Ecto neural progenitor cell (in vitro differentiated cells): ENCODE results near the gene NDUFS4.
"Not testable (repeated sequence)": the region's sequence is repeated elsewhere in the genome, so short reads cannot be mapped to it uniquely, and the experiment has no call there.

ENCODE experiments used
- DNase-seq: peaks from one replicate; pipeline ENCODE4 v3.0.0-alpha.2; 2018; ENCODE audit warnings: low spot score

NDUFS4 gene

DNA sequence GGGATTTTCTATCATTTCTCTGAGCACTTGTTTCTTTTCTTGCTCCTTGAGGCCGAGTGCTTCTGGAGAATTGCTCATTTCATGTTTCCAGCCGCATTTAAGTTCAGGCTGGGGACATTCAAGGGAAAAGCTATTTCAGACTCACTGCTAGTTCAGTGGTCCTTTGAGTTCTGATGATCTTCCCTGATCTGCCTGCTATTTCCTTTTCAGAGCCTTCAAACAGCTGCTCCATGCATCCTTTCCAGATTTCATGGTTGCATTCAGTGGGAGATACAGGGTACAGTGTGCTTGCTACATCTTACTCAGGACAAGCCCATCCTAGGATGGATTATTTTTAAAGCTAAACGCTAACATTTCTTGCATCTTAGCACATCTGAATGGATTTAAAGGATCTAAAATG, 14.7 kb downstream of the NDUFS4 start:
- DNase-seq: no peak

DNA sequence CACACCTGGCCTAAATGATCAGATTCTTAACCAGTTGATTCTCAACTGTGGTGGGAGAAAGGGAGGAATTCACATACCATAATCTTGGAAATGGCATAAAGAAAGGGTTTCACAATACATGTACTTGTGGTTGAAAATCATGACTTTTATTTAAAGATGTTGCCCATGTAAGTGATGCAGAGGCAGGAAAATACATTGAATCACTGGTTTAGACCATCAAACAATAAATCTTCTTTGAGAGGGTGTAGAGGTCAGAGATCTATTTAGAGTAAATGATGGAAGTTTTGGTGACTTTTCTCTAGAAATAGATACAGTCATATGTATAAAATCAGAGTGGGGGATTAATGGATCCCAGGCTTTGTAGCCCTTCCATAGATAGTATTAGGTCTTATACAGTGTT, 15.4 kb downstream of the NDUFS4 start:
- no peak for DNase-seq

DNA sequence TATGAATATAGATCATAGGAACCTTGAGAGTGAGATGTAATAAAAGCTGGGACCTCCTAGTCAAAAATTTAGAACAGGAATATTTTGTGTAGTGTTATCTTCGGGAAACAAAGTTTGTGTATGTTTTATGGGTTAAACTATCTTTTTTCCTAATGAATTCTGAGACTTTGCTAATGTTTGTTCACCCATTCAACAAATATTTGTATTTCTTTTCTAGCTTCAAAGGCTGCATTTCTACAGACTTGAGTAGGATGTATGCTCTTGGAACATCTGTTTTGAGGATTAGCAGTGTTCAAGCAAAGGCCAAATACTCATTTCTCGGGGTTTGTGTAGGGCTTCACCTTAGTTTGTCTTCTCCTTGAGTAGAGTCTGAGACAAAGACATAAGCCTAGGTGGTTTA, 16.2 kb downstream of the NDUFS4 start:
- no peak for DNase-seq

DNA sequence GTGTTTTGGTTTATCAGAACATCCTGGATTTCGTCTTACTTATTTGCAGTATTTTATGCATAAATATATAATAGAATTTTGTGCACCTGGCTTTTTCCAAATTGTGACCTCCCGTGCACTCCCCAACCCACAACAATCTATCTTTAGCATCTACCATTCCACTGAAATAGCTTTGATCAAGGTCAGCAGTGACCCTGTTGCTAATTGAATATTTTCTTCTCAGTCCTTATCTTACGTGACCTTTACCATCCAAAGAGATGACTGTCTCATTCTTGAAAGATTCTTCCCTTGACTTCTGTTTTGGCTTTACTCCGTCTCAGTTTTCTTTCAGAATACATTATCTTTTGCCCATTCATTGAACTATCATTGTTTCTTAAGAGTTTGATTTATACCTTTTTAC, 18.4 kb downstream of the NDUFS4 start:
- DNase-seq: no peak

DNA sequence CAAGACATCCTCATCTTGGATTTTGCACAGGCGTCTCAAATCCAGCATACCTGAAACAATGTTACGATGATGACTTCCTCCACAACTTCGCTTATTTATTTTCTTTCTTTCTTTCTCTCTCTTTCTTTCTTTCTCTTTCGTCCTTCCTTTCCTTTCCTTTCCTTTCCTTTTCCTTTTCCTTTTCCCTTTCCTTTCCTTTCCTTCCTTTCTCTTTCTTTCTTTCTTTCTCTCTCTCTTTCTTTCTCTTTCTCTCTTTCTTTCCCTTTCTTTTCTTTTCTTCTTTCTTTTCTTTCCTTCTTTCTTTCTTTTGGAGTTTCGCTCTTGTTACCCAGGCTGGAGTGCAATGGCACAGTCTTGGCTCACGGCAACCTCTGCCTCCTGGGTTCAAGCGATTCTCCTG, 20.1 kb downstream of the NDUFS4 start:
- no peak for DNase-seq

DNA sequence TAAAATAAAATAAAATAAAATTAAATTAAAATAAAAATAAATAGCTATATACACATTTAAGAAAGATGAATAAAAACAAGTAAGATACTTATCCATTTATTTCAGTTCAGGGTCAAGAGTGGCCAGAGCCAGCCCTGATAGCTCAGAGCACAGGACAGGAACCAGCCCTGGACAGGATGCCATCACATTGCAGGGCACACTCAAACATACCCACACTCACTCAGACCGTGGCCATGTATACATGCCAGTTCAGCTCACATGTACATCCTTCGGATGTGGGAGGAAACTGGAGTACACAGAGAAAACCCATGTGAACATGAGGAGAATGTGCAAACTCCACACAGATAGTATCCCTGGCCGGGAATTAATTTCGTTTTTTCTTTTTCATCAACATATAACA, 21.8 kb downstream of the NDUFS4 start:
- no peak for DNase-seq

DNA sequence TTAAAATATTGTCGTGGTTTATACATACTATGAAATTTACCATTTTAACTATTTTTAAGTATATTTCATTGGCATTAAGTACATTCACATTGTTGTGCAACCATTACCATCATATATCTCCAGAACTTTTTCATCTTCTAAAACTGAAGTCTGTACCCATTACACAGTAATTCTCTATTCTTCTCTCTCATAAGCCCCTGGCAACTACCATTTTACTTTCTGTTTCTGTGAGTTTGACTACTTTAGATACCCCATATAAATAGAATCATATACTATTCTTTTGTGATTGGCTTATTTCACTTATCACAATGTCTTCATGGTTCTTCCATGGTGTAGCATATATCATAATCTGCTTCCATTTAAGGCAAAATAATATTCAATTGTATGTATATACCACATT, 30.3 kb downstream of the NDUFS4 start:
- no peak for DNase-seq

DNA sequence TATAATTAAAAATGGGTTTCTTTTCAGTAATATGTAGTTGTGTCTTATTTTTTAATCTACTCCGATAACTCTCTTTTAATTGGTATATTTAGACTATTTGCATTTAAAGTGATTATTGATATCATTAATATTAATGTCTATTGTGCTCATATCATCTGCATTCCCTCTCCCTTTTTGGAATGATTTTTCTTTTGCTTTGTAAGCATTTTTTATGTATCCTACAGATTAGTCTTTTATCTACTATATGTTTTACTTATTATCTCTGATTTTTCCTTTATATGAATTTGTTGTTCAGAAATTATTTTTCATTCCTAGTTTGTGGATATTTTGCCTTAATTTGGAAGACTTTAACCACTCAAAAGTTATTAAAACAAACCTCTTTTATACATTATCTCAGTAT, 34.0 kb downstream of the NDUFS4 start:
- DNase-seq: no peak

DNA sequence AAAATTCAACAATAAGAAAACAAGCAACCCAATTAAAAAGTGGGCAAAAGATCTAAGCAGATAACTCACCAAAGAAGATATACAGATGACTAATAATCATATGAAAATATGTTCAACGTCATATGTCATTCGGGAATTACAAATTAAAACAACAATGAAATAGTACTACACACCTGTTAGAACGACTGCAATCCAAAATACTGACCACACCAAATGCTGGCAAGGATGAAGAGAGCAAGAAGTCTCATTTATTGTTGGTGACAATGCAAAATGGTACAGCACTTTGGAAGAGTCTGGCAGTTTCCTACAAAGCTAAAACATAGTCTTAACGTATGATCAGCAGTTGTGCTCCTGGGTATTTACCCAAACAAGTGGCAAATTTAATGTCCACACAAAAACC, 37.5 kb downstream of the NDUFS4 start:
- no peak for DNase-seq

DNA sequence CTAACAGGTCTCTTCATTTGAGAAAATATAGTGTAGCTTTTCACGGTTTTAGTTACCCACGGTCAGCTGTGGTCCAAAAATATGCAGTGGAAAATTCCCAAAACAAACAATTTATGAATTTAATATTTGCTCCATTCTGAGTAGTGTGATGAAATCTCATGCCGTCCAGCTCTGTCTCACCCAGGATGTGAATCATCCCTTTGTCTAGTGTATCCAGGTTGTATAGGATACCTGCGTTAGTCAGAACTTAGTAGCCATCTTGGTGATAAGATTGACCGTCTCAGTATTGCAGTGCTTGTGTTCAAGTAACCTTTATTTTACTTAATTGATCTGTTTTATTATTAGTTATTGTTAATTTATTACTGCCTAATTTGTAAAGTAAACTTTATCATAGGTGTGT, 41.1 kb downstream of the NDUFS4 start:
- no peak for DNase-seq

DNA sequence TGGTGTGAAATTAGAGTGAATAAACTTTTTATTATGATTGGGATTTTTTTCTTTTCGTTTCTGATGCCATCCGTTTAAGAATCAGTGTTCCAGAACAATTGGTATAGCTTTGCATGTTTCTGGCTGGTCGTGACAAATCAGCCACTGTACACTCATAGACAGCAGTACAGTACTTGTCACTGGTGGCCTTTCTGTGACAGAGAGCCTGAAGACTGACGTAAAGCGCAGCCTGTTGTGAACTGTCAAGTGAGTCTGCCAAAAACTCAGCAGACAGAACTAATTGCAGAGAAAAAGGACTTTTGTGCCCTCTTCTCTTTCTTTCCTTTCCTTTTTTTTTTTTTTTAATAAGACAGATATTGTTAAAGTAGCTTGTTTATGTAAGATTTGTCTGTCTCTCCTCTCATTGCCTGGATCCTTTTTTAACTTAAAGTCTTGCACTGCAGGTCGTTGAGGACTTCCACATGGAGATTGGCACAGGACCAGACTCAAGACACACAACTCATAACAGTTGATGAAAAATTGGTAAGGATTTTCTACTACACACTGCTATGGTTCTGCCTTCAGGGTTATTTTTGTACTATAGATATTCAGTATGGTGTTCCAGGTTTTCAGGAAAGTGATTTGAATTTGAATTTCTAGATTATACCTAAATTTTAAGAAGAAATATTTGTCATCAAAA, 42.7 kb downstream of the NDUFS4 start:
- no peak for DNase-seq

DNA sequence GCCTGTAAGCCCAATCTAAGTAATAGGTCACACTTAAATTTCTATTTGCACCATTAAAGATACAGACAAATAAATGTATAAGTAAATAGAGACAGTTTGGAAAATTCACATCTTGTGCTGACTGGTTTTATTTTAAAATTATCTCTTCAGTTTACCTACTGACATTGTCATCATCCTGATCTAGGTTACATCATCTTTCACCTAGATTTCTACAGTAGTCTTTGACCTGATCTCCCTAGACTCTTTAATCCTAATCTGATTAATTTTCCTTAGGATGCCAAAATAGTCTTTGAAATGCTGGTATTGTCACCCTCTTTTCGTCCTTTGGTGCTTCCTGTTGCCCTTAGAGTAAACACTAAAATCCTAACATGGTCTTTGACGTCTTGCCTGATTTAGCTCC, 43.9 kb downstream of the NDUFS4 start:
- DNase-seq: no peak

DNA sequence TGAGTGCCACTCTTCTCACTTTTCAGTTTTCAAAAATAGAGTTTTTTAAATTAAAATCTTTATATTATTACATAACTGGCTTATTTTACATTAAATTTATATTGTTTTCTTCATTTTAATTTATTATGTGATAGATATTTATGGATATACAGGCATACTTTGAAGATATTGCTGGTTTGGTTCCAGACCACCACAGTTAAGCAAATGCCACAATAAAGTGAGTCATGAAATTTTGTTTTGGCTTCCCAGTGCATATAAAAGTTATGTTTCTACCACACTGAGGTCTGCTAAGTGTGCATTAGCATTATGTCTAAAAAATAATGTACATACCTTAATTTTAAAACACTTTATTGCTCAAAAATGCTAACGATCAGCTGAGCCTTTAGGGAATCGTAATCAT, 47.4 kb downstream of the NDUFS4 start:
- DNase-seq: no peak

DNA sequence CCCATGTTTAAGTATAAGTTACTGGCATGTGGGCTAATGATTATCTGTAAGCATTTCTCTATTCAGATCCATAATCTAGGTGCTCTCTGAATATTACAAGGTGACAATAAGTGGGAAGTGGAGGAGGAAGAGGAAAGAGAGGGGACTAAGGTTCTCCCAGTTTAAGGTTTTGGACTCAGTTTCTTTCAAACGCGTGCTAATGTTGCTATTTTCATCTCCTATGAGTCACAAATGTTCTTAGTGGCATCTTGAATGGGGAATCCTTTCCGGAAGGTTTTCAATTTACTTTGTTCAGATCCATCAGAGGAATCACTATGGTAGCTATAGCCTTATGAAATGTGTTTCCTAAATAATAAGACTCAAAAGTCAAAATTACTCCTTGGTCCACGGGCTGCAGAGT, 48.5 kb downstream of the NDUFS4 start:
- DNase-seq: not testable (repeated sequence)

DNA sequence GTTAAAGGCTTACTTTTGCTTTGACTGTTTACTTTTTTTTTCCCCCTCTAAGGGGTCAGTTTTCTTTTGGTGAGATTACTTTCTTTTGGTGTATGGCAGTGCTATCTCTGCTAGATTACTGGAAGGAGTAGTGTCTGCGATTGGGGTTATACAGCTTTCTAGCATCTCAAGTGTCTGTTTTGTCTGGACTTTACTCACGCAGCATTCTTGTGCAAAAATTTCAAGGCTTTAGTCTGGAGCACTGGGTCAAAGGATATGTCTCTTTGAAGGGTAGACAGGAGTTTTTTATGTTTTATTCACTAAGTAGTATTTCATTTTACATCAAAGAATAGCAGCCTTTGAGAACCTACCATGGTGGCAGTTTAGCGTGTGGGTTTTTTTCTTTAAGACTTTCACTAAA, 52.6 kb downstream of the NDUFS4 start:
- DNase-seq: no peak

DNA sequence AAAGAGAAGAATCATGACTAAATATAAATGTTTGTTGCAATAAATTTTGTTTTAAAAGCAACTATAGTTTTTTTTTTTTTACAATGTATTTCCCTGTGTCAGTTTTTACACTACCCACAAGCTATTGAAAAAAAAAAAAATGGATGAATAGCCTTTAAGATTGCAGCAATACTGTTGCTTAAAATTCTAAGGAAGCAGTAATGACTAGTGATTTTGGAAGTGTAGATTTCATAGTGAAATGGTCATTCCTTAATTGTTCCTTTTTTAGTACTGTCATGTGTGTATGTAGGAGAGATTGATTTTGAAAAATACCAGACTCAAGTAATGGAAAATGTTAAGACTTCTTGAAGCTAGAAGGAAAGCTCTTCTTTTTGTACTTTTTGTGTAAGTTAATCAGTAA, 53.1 kb downstream of the NDUFS4 start:
- DNase-seq: no peak

DNA sequence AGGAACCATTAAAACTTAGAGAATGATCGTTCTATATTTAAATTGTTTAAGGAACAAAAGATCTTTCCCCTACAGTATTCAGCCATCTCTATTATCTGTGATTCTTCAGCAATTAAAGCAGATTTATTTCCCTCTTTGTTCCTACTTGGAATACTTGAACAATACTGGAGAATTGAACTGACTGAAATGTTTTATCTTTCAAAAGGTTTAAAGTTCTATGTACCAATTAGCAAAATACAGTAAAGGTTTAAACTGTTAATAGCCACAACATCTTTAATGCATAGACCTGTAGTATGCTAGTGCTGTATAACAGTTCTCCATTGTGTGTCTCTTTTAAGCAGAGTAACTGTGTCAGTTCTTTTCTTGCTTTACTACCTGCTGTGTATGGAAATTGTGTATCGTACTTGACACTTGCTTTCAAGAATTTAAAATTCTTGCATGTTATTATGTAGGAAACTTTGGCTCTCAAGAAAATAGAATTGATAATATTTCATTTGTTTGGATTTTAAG, 54.0 kb downstream of the NDUFS4 start:
- DNase-seq: no peak

DNA sequence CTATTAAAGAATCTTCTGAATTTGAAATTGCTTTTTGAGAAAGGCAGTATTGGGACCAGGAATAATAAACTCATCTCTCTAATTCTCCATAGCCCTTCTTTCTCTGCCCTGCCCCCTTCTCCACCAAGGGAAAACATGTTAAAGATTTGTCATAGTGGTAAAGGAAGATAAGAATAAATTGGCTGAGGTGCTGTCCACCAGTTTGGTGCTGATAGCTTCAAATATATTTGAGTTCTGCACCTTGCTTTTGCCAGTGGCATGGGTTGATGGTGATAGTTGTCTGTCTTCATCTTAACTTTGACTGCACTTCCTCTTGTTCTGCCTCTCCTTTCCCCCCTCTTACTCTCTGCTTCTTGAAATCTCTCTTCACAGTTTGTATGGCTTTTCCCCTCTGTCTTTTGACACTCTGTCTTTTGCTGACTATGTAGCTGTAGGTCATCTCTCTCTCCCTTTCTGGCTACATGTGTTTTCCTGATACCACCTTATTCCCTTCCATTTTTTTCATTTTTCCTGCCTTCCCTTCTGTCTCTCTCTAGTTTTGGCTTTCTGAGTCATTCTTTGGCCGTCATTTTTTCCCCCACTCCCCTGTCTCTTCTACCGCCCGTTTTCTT, 56.6 kb downstream of the NDUFS4 start:
- DNase-seq: no peak

DNA sequence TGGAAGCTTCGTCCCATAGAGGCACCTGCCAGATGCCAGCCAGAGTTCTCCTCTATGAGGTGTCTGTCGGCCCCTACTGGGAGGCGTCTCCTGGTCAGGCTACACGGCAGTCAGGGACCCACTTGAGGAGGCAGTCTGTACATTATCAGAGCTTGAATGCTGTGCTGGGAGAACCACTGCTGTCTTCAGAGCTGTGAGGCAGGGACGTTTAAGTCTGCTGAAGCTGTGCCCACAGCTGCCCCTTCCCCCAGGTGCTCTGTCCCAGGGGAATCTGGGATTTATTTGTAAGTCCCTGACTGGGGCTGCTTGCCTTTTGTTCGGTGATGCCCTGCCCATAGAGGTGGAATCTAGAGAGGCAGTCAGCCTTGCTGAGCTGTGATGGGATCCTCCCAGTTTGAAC, 70.8 kb downstream of the NDUFS4 start:
- DNase-seq: no peak

DNA sequence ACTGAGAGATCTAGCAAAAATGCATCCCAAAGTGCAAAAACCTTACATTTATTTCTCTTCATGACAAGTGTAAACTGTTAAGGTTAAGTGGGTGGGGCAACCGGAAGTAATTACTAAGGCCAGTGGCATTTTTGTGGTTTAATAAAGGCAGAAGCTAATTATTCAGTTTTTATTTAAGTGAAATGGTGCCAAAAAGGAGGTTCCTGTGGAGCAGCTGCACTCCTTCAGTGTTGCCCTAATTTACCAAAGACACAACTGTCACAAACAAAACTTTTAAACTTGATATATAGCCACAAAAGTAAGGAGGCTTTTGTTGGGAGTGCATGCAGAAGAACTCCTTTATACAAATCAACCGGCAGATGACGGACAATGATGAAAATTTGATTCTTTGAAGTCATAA, 81.6 kb downstream of the NDUFS4 start:
- DNase-seq: no peak

DNA sequence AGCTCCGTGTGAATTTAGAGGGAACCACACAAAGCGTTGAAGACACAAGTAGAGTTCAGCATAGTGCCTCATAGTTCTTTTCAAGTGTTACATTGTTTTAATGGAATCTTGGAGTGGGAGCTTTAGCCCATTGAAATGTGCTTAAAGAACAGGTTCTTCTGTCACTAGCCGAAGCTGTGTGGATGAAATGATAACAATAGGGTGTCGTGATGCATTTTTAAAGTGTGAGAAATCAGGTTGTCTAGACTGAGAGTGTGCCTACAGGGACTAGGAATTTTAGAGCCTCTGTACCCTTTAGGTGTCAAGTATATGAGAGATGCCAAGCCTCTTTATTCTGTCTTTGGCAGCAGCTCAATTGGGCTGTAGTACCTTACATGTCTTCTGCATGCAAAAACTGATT, 83.0 kb downstream of the NDUFS4 start:
- no peak for DNase-seq

DNA sequence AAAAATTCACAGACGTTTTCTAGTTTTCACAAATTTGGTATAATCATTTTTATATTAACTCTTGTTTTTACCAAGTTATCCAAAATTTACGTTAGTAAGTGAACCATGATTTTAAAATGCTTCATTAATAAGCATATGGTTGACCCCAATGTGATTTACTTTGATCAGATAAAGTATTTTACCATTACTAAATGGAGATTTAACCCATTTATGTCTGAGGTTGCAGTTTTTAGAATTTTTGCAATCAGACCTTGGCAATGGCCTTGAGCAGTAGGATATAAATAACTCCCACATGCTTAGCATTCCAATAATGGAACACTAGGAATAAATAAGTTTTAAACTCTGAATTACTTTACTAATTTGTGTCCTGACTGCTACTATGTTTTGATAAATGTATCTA, 84.6 kb downstream of the NDUFS4 start:
- DNase-seq: no peak

DNA sequence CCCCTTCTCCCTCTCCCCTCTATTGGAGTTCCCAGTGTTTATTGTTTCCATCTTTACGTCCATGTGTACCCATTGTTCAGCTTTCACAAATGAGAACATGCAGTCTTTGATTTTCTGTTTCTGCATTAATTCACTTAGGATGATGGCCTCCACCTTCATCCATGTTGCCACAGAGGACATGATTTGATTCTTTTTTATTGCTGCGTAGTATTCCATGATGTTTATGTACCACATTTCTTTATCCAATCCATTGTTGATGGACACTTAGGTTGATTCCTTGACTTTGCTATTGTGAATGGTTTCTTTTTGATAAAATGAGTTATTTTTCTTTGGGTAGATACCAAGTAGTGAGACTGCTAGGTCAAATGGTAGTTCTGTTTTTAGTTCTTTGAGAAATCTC, 88.9 kb downstream of the NDUFS4 start:
- no peak for DNase-seq

DNA sequence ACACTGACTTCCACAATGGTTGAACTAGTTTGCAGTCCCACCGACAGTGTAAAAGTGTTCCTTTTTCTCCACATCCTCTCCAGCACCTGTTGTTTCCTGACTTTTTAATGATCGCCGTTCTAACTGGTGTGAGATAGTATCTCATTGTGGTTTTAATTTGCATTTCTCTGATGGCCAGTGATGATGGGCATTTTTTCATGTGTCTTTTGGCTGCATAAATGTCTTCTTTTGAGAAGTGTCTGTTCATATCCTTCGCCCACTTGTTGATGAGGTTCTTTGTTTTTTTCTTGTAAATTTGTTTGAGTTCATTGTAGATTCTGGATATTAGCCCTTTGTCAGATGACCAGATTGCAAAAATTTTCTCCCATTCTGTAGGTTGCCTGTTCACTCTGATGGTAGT, 100.1 kb downstream of the NDUFS4 start:
- not testable (repeated sequence) for DNase-seq
